HG02885 (cell line): ENCODE results near the gene TKT.
"Not testable (repeated sequence)": the region's sequence is repeated elsewhere in the genome, so short reads cannot be mapped to it uniquely, and the experiment has no call there.

ENCODE experiments used
- ATAC-seq: cut with Tn5 transposase; IDR thresholded peaks from one replicate; pipeline ENCODE4 v1.9.1; 2021; ENCODE audit warnings: mild to moderate bottlenecking; ENCODE audit not compliant: unreplicated experiment, poor library complexity

The TKT gene

DNA sequence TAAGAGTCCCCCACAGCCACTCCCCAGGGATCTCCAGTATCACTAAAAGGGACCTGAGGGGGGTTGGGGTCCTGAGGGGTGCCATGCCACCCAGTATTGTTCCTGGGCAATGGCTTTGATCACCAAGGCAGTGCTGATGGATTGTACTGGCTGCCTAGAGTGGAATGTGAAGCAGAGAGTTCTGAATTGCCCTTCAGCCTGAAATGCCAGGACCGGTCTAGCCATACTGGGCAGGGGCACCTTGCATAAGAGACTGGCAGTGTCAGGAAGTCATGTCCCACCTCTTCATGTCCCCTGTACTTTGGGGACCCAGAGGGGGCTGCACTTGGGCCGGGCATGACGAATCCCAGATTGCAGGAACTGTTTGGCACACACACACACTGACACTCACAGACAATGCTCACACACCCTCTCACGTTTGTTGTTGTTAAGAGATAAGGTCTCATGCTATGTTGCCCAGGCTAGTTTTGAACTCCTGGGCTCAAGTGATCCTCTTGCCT is 4.5 kb upstream of the TKT start:
- no peak for ATAC-seq

DNA sequence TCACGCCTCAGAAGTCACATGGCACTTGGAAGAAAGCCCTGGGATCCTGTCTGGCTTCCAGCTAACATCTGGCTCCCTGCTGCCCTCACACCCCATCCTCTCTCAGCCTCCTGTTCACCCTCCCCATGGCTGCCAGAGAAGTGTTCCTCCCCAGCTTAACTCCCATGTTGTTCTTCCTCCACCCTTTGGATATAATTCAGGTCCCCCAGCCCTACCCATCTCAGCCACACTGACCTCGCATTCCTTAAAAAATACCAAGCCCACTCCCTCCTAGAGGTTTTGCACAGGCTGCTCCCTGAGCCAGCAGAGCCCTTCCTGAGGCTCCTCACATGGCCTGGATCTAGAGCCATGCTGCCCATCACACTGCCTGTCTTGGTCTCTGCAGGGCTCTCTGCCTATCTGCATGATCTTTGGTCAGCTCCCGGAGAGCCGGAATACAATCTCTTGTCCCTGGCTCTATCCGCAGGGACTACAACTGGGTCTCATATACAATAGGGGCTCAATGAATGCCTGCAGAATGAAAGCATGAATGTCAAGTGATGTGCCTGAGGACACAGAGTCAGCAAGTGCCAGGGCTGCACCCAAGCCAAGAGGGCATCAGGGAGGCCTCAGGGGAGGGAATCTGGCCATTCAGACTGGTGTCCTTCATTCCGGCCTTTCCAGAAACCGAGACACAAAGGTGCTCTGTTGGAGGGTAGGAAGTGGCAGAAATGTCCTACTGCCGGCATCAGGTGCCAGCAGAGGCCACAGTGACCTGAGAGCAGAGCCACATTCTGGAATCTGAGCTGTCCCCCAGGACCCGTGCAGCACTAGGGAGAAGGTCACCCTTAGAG is 3.8 kb upstream of the TKT start:
- no peak for ATAC-seq

GRCh38 chr3:53258600-53259426 is 3.0 kb upstream of the TKT start:
- no peak for ATAC-seq

- ATAC-seq: no peak
Measured at GRCh38 chr3:53257465-53257864, 1.6 kb upstream of the TKT start.

DNA sequence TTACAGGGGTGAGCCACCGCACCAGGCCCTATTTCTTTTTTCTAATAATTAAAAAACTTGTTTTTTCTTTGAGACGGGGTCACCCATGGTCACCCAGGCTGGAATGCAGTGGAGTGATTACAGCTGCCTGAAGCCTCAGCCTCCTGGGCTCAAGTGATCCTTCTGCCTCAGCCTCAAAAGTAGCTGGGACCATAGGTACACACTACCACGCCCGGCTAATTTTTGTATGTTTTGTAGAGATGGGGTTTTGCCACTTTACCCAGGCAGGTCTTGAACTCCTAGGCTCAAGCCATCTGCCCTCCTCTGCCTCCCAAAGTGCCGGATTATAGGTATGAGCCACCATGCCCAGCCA is 858 bp upstream of the TKT start:
- no peak for ATAC-seq

GRCh38 chr3:53255423-53255774 is 423 bp downstream of the TKT start:
- ATAC-seq: peak; percentile 45

GRCh38 chr3:53254509-53255422 is 1.1 kb downstream of the TKT start:
- ATAC-seq: peak; percentile 55

- no peak for ATAC-seq
Measured at GRCh38 chr3:53253707-53254508, 1.9 kb downstream of the TKT start.

DNA sequence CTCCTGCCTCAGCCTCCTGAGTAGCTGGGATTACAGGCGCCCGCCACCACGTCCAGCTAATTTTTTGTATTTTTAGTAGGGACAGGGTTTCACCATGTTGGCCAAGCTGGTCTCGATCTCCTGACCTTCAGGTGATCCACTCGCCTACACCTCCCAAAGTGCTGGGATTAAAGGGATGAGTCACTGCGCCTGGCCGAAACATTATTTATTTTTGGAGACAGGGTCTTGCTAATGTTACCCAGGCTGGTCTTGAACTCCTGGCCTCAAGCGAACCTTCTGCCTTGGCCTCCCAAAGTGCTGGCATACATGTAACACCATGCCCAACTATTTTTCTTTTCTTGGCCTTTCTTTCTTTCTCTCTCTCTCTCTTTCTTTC is 2.9 kb downstream of the TKT start:
- not testable (repeated sequence) for ATAC-seq

GRCh38 chr3:53252096-53252946 is 3.5 kb downstream of the TKT start:
- no peak for ATAC-seq

DNA sequence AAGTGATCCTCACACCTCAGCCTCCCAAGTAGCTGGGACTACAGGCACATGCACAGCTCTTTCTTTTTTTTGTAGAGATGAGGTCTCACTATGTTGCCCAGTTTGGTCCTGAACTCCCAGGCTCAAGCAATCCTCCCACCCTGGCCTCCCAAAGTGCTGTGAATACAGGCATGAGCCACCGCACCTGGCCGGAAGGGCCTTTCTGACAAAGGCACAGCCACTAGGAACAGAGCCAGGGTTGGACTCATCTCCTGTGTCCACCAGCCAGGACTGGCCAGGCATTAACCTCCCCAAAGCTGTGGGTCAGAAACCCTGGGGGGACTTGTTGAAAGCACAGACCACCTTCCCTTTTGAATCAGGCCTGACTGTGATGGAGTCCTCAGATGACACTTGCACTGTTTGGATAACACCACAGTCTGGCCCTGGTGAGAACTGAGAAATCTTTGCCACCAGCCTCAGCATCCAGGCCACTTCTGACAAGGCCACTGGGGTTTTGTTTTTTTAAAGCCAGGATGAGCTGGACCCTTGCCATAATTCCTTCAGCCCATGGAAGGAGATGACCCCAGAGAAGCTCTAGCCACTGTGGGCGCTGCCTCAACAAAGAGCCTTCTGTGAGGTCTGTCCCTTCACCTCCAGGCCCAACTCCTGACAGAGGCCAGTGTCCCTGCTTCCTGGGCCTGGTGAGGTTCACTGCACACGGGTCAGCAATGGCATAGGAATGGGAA is 4.8 kb downstream of the TKT start:
- no peak for ATAC-seq

- ATAC-seq: no peak
Measured at GRCh38 chr3:53250453-53250852, 5.4 kb downstream of the TKT start.

DNA sequence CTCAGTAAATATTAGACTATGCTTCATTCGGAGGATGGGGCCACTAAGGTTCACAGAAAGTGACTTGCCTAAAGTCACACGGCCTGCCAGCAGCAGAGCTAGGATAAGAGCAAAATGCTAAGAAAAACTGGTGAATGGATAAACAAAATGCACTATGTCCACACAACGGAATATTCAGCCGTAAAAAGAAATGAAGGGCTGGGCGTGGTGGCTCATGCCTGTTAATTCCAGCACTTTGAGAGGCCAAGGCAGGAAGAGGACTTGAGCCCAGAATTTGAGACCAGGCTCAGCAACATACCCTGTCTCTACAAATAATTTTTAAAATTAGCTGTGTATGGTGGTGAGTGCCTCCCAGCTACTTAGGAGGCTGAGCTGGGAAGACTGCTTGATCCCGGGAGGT is 7.7 kb downstream of the TKT start:
- ATAC-seq: no peak

- ATAC-seq: no peak
Measured at GRCh38 chr3:53247619-53248018, 8.2 kb downstream of the TKT start.

GRCh38 chr3:53244271-53244670 is 11.6 kb downstream of the TKT start:
- no peak for ATAC-seq

DNA sequence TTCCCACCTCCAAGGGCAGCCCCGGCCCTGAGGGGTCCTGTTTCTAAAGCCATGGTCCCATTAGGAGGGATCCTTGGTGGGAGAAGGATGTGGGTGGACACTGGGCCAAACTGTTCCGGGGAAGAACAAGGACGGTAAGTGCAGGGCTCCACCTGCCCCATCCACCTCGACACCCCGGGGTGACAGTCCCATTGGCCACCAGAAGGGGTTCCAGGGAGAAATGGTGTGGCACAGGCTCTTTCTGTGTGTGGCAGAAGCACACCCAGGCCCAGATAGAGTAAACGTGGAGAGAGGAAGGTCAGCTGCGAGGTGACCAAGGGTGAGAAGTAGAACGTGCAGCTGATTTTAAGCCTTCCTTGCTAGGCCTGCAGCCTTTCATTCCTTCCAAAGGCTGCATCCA is 12.0 kb downstream of the TKT start:
- ATAC-seq: no peak

GRCh38 chr3:53243165-53243564 is 12.7 kb downstream of the TKT start:
- ATAC-seq: no peak

GRCh38 chr3:53242642-53243041 is 13.2 kb downstream of the TKT start:
- ATAC-seq: no peak
